ENCODE results near the gene RYR3.
"Not testable (repeated sequence)": the region's sequence is repeated elsewhere in the genome, so short reads cannot be mapped to it uniquely, and the experiment has no call there.

The RYR3 gene

GRCh38 chr15:33598382-33598781 lies 287.6 kb downstream of the RYR3 start:
- DNase-seq = not testable (repeated sequence)

GRCh38 chr15:33600212-33600611 lies 289.4 kb downstream of the RYR3 start:
- DNase-seq = no peak

GRCh38 chr15:33601461-33601860 lies 290.7 kb downstream of the RYR3 start:
- no peak for DNase-seq

- no peak for DNase-seq
Observed at GRCh38 chr15:33608714-33609113, 297.9 kb downstream of the RYR3 start.

- no peak for DNase-seq
Observed at GRCh38 chr15:33612721-33613304, 302.0 kb downstream of the RYR3 start.

- no peak for DNase-seq
Observed at GRCh38 chr15:33616475-33616874, 305.7 kb downstream of the RYR3 start.

GRCh38 chr15:33618350-33618749 lies 307.6 kb downstream of the RYR3 start:
- no peak for DNase-seq

GRCh38 chr15:33621141-33621540 lies 310.4 kb downstream of the RYR3 start:
- no peak for DNase-seq

GRCh38 chr15:33623010-33623409 lies 312.2 kb downstream of the RYR3 start:
- DNase-seq = no peak

GRCh38 chr15:33624439-33624838 lies 313.7 kb downstream of the RYR3 start:
- DNase-seq = no peak

- no peak for DNase-seq
Observed at GRCh38 chr15:33629647-33630046, 318.9 kb downstream of the RYR3 start.

- no peak for DNase-seq
Observed at GRCh38 chr15:33636234-33636633, 325.5 kb downstream of the RYR3 start.

GRCh38 chr15:33636958-33637357 lies 326.2 kb downstream of the RYR3 start:
- DNase-seq = no peak

GRCh38 chr15:33638453-33638852 lies 327.7 kb downstream of the RYR3 start:
- no peak for DNase-seq

- no peak for DNase-seq
Observed at GRCh38 chr15:33639051-33639450, 328.3 kb downstream of the RYR3 start.

- no peak for DNase-seq
Observed at GRCh38 chr15:33639456-33639855, 328.7 kb downstream of the RYR3 start.

- DNase-seq = no peak
Observed at GRCh38 chr15:33639978-33640377, 329.2 kb downstream of the RYR3 start.

GRCh38 chr15:33641069-33641468 lies 330.3 kb downstream of the RYR3 start:
- DNase-seq = no peak

- DNase-seq = no peak
Observed at GRCh38 chr15:33644304-33644703, 333.5 kb downstream of the RYR3 start.

GRCh38 chr15:33646744-33647143 lies 336.0 kb downstream of the RYR3 start:
- DNase-seq = no peak

GRCh38 chr15:33649217-33649933 lies 338.6 kb downstream of the RYR3 start:
- no peak for DNase-seq

GRCh38 chr15:33654860-33655259 lies 344.1 kb downstream of the RYR3 start:
- no peak for DNase-seq

- DNase-seq = no peak
Observed at GRCh38 chr15:33655488-33655887, 344.7 kb downstream of the RYR3 start.

- no peak for DNase-seq
Observed at GRCh38 chr15:33656168-33656567, 345.4 kb downstream of the RYR3 start.

GRCh38 chr15:33660151-33660550 lies 349.4 kb downstream of the RYR3 start:
- DNase-seq = no peak
